Spleen (tissue), 7 donors: ENCODE results near the gene RBM18.

Experiments
- POLR2A ChIP-seq, 3 donors: fragments of 450-650 bp; IDR thresholded peaks; one replicate each; pipeline ENCODE4 v1.5.1; 2017; ENCODE audit warnings: antibody characterized with exemption in 3 of 3, mild to moderate bottlenecking in 1 of 3
- POLR2AphosphoS5 ChIP-seq, 3 donors: sonication (generic); formaldehyde crosslinking; IDR thresholded peaks; one replicate each; pipeline ENCODE4 v1.5.1; 2017; ENCODE audit warnings: antibody characterized with exemption in 3 of 3
- TF ChIP-seq, protein P1 (sequence below), 11 experiments: fragments of 200-600 bp in 7 of 11; fragments of 450-650 bp in 4 of 11; sonication (generic) in 4 of 11; IDR thresholded peaks in 8 of 11; conservative IDR thresholded peaks in 3 of 11; 1 replicate in 7 of 11; 2 replicates in 4 of 11; pipeline versions ENCODE4 v1.4.0 to v1.8.0; 2016 to 2021; ENCODE audit warnings: antibody characterized with exemption in 11 of 11, inconsistent platforms in 4 of 11, mild to moderate bottlenecking in 1 of 11
- donor health status: DM: no; HTN: no; CAD: no; lungs with moderate emphysema.
- donor health status: DM: no; HTN: no; CAD: no.
- donor health status: DM: no; HTN: no; CAD: no.

- TF ChIP-seq, protein P1, sequence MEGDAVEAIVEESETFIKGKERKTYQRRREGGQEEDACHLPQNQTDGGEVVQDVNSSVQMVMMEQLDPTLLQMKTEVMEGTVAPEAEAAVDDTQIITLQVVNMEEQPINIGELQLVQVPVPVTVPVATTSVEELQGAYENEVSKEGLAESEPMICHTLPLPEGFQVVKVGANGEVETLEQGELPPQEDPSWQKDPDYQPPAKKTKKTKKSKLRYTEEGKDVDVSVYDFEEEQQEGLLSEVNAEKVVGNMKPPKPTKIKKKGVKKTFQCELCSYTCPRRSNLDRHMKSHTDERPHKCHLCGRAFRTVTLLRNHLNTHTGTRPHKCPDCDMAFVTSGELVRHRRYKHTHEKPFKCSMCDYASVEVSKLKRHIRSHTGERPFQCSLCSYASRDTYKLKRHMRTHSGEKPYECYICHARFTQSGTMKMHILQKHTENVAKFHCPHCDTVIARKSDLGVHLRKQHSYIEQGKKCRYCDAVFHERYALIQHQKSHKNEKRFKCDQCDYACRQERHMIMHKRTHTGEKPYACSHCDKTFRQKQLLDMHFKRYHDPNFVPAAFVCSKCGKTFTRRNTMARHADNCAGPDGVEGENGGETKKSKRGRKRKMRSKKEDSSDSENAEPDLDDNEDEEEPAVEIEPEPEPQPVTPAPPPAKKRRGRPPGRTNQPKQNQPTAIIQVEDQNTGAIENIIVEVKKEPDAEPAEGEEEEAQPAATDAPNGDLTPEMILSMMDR (IDR thresholded peaks at IDR 0.05 in 8 of 11, conservative IDR thresholded peaks at IDR 0.05 in 3 of 11) = no peak
- no peak for TF ChIP-seq POLR2AphosphoS5 (IDR thresholded peaks at IDR 0.05)
- TF ChIP-seq POLR2A (IDR thresholded peaks at IDR 0.05) = no peak
Measured at GRCh38 chr9:122192261-122192875, 72.3 kb downstream of the RBM18 start.
